ENCODE measurements around the gene NXPH3. TPM values are rescaled to one million over a fixed set of nuclear protein-coding genes. Genes with fewer than 3 reads are reported as not detected.

The NXPH3 gene
- total and polyA plus RNA-seq, 2 experiments from 2014 or later: 0.77 to 1.2 TPM

- Histone ChIP-seq H3K27ac (no peak overlapping the region), H3K27me3 (no peaks in the 10 kb centered on the region), H3K4me2 (no peak overlapping the region), H3K36me3 (replicated peaks; ENCODE audit: insufficient read depth, low read depth) (no peaks in the 10 kb centered on the region), H3K9me3 (ENCODE audit: low read depth) (no peaks in the 10 kb centered on the region), H3K4me1 (ENCODE audit: insufficient read depth) (no peaks in the 10 kb centered on the region), H2AFZ (no peak overlapping the region), H3K9me2 (replicated peaks; ENCODE audit: insufficient read depth) (no peaks in the 10 kb centered on the region), H3K79me2 (no peaks in the 10 kb centered on the region), H3K4me3 (no peak overlapping the region), H4K20me1 (ENCODE audit: insufficient read depth, poor library complexity, severe bottlenecking) (no peaks in the 10 kb centered on the region)
- no peak for DNase-seq (ENCODE audit: low spot score)
- 97% methylated on average over 4 of the region's 4 CpGs for WGBS (ENCODE audit: low lambda C conversion rate, missing lambda C conversion rate)
- TF ChIP-seq CTCF (IDR thresholded peaks at IDR 0.05; ENCODE audit: poor library complexity): no peak
- no peak for TF ChIP-seq EZH2 (IDR thresholded peaks at IDR 0.05; ENCODE audit: borderline replicate concordance)
- no peak for TF ChIP-seq EZH2phosphoT487 (IDR thresholded peaks at IDR 0.05; ENCODE audit: low read depth, severe bottlenecking, unreplicated experiment)
These were observed 15.2 kb downstream of the NXPH3 start for GRCh38 chr17:49590874-49591273.

GRCh38 chr17:49592263-49592662 lies 16.6 kb downstream of the NXPH3 start:
- H3K4me3 ChIP-seq: no peak overlapping the region
- no peaks in the 10 kb centered on the region for H3K36me3 ChIP-seq (replicated peaks; ENCODE audit: insufficient read depth, low read depth)
- WGBS (ENCODE audit: low lambda C conversion rate, missing lambda C conversion rate): 87% methylated on average over 3 of the region's 3 CpGs
- TF ChIP-seq CTCF (IDR thresholded peaks at IDR 0.05; ENCODE audit: poor library complexity): no peak
- no peak for TF ChIP-seq EZH2 (IDR thresholded peaks at IDR 0.05; ENCODE audit: borderline replicate concordance)
- TF ChIP-seq EZH2phosphoT487 (IDR thresholded peaks at IDR 0.05; ENCODE audit: low read depth, severe bottlenecking, unreplicated experiment): no peak
- H3K9me2 ChIP-seq (replicated peaks; ENCODE audit: insufficient read depth): no peaks in the 10 kb centered on the region
- no peaks in the 10 kb centered on the region for H4K20me1 ChIP-seq (ENCODE audit: insufficient read depth, poor library complexity, severe bottlenecking)
- H3K4me2 ChIP-seq: no peak overlapping the region
- no peaks in the 10 kb centered on the region for H3K27me3 ChIP-seq
- H3K9me3 ChIP-seq (ENCODE audit: low read depth): no peaks in the 10 kb centered on the region
- H2AFZ ChIP-seq: no peak overlapping the region
- H3K79me2 ChIP-seq: no peaks in the 10 kb centered on the region
- DNase-seq (ENCODE audit: low spot score): no peak
- no peaks in the 10 kb centered on the region for H3K4me1 ChIP-seq (ENCODE audit: insufficient read depth)
- no peak overlapping the region for H3K27ac ChIP-seq

GRCh38 chr17:49595328-49595727 lies 19.7 kb downstream of the NXPH3 start:
- Histone ChIP-seq H3K36me3 (replicated peaks; ENCODE audit: insufficient read depth, low read depth) (no peaks in the 10 kb centered on the region), H2AFZ (no peak overlapping the region), H3K4me3 (no peak overlapping the region), H4K20me1 (ENCODE audit: insufficient read depth, poor library complexity, severe bottlenecking) (no peaks in the 10 kb centered on the region), H3K9me2 (replicated peaks; ENCODE audit: insufficient read depth) (no peaks in the 10 kb centered on the region), H3K27ac (no peak overlapping the region), H3K27me3 (no peaks in the 10 kb centered on the region), H3K79me2 (no peaks in the 10 kb centered on the region), H3K4me2 (no peak overlapping the region), H3K4me1 (ENCODE audit: insufficient read depth) (no peaks in the 10 kb centered on the region), H3K9me3 (ENCODE audit: low read depth) (no peaks in the 10 kb centered on the region)
- no peak for TF ChIP-seq EZH2 (IDR thresholded peaks at IDR 0.05; ENCODE audit: borderline replicate concordance)
- TF ChIP-seq CTCF (IDR thresholded peaks at IDR 0.05; ENCODE audit: poor library complexity): no peak
- TF ChIP-seq EZH2phosphoT487 (IDR thresholded peaks at IDR 0.05; ENCODE audit: low read depth, severe bottlenecking, unreplicated experiment): no peak
- no peak for DNase-seq (ENCODE audit: low spot score)
- 79% methylated on average over 4 of the region's 4 CpGs for WGBS (ENCODE audit: low lambda C conversion rate, missing lambda C conversion rate)

GRCh38 chr17:49595980-49596379 lies 20.3 kb downstream of the NXPH3 start:
- no peaks in the 10 kb centered on the region for H3K27me3 ChIP-seq
- WGBS (ENCODE audit: low lambda C conversion rate, missing lambda C conversion rate): 91% methylated on average over 4 of the region's 4 CpGs
- TF ChIP-seq EZH2phosphoT487 (IDR thresholded peaks at IDR 0.05; ENCODE audit: low read depth, severe bottlenecking, unreplicated experiment) (no peak), EZH2 (IDR thresholded peaks at IDR 0.05; ENCODE audit: borderline replicate concordance) (no peak), CTCF (IDR thresholded peaks at IDR 0.05; ENCODE audit: poor library complexity) (no peak)
- H3K27ac ChIP-seq: peak overlapping the region; percentile 25
- H4K20me1 ChIP-seq (ENCODE audit: insufficient read depth, poor library complexity, severe bottlenecking): no peaks in the 10 kb centered on the region
- no peaks in the 10 kb centered on the region for H3K9me2 ChIP-seq (replicated peaks; ENCODE audit: insufficient read depth)
- no peaks in the 10 kb centered on the region for H3K36me3 ChIP-seq (replicated peaks; ENCODE audit: insufficient read depth, low read depth)
- no peak for DNase-seq (ENCODE audit: low spot score)
- H3K9me3 ChIP-seq (ENCODE audit: low read depth): no peaks in the 10 kb centered on the region
- H3K4me2 ChIP-seq: no peak overlapping the region
- no peaks in the 10 kb centered on the region for H3K79me2 ChIP-seq
- no peaks in the 10 kb centered on the region for H3K4me1 ChIP-seq (ENCODE audit: insufficient read depth)
- H2AFZ ChIP-seq: no peak overlapping the region
- H3K4me3 ChIP-seq: no peak overlapping the region
